HG03565 (cell line): ENCODE data around the gene CCDC152.
"Not testable (repeated sequence)": the region's sequence is repeated elsewhere in the genome, so short reads cannot be mapped to it uniquely, and the experiment has no call there.

Source experiments
- ATAC-seq: cut with Tn5 transposase; IDR thresholded peaks from one replicate; pipeline ENCODE4 v1.9.1; 2021; ENCODE audit warnings: mild to moderate bottlenecking, moderate library complexity; ENCODE audit not compliant: unreplicated experiment

CCDC152 gene

GRCh38 chr5:42811591-42812446, 55.2 kb downstream of the CCDC152 start, which contains the start of gene SELENOP:
Gene SELENOP (minus strand): TSS chr5:42811892. CDS start chr5:42808353, 3,539 bp downstream.
- ATAC-seq, result no peak

- ATAC-seq, result no peak
Measured at GRCh38 chr5:42812620-42813019, 56.0 kb downstream of the CCDC152 start.

GRCh38 chr5:42813533-42813932, 56.9 kb downstream of the CCDC152 start:
- no peak for ATAC-seq

- not testable (repeated sequence) for ATAC-seq
Measured at GRCh38 chr5:42816546-42816945, 59.9 kb downstream of the CCDC152 start.

- no peak for ATAC-seq
Measured at GRCh38 chr5:42819745-42820144, 63.1 kb downstream of the CCDC152 start.

- no peak for ATAC-seq
Measured at GRCh38 chr5:42822548-42822947, 65.9 kb downstream of the CCDC152 start.

GRCh38 chr5:42824347-42824976, 67.8 kb downstream of the CCDC152 start:
- no peak for ATAC-seq

GRCh38 chr5:42825422-42826148, 69.0 kb downstream of the CCDC152 start:
- no peak for ATAC-seq

GRCh38 chr5:42826757-42827515, 70.3 kb downstream of the CCDC152 start:
- no peak for ATAC-seq

GRCh38 chr5:42828671-42829070, 72.1 kb downstream of the CCDC152 start:
- ATAC-seq, result no peak

- ATAC-seq, result no peak
Measured at GRCh38 chr5:42830924-42831323, 74.3 kb downstream of the CCDC152 start.

- no peak for ATAC-seq
Measured at GRCh38 chr5:42832060-42832459, 75.4 kb downstream of the CCDC152 start.

- ATAC-seq, result no peak
Measured at GRCh38 chr5:42836070-42836769, 79.6 kb downstream of the CCDC152 start.

GRCh38 chr5:42837601-42838000, 81.0 kb downstream of the CCDC152 start:
- ATAC-seq, result no peak

- no peak for ATAC-seq
Measured at GRCh38 chr5:42839196-42839595, 82.6 kb downstream of the CCDC152 start.

- no peak for ATAC-seq
Measured at GRCh38 chr5:42840269-42840668, 83.7 kb downstream of the CCDC152 start.

- ATAC-seq, result no peak
Measured at GRCh38 chr5:42840842-42841567, 84.4 kb downstream of the CCDC152 start.

GRCh38 chr5:42842921-42843641, 86.5 kb downstream of the CCDC152 start:
- no peak for ATAC-seq
